ENCODE results near the gene TTLL10.

GRCh38 chr1:1177452-1178206 lies 3.9 kb downstream of the TTLL10 start:
- TF ChIP-seq EZH2 (IDR thresholded peaks at IDR 0.05; ENCODE audit: insufficient read depth, low read length) = no peak
- TF ChIP-seq CTCF (IDR thresholded peaks at IDR 0.05; ENCODE audit: insufficient read depth, low read depth, low read length) = no peak

Measured in astrocyte (in vitro differentiated cells and primary cell).